GM21390 (cell line): ENCODE data around the gene PATJ.
"Not testable (repeated sequence)": the region's sequence is repeated elsewhere in the genome, so short reads cannot be mapped to it uniquely, and the experiment has no call there.

Experiments used
- ATAC-seq: cut with Tn5 transposase; IDR thresholded peaks from one replicate; pipeline ENCODE4 v1.9.1; 2021; ENCODE audit not compliant: unreplicated experiment

The PATJ gene

DNA sequence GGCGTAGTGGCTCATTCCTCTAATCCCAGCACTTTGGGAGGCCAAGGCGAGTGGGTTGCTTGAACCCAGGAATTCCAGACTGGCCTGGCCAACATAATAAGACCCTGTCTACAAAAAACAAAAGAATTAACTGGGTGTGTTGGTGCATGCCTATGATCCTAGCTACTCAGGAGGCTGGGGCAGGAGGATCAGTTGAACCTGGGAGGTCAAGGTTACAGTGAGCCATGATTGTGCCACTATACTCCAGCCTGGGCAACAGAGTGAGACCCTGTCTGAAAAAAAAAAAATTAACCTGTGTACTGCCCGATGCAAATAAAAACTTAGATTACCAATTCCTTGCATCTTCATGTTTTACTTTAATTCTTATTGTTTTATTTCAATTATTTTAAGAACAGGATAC is 193.2 kb downstream of the PATJ start:
- no peak for ATAC-seq

DNA sequence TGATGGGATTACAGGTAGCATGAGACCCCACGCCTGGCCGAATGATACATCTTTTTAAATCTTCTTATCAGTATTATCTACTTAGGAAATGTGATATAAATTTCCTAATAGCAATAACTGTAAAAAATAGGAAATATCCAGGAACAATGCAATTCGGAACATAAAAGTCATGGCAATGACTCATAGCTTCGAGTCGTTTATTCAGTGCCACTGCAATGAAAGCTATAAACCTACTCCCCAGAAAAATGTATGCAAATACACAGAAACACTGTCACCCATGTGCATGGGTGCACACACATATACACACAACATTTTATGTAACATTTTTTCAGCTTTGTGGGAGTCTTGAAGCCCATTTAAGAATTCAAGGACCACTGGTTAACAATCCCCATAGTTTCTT is 194.6 kb downstream of the PATJ start:
- ATAC-seq: no peak

DNA sequence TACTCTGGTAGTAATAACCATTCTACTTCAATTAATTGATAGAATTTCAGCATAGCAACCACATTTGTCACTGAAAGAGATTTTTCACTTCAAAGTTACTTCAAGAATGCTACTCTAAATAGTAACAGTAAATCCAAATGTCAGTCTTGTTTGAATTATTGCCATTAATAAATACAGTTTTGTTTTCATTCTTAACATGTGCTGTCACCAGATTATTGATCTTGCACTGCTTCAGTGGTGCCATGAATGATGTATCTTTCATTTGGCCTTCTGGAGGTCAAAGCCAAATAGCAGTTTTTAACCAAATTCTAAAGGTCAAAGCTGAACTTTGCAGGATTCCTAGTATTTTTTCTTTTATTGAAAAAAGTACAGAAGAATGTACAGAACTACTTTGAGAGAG is 199.5 kb downstream of the PATJ start:
- ATAC-seq: no peak

DNA sequence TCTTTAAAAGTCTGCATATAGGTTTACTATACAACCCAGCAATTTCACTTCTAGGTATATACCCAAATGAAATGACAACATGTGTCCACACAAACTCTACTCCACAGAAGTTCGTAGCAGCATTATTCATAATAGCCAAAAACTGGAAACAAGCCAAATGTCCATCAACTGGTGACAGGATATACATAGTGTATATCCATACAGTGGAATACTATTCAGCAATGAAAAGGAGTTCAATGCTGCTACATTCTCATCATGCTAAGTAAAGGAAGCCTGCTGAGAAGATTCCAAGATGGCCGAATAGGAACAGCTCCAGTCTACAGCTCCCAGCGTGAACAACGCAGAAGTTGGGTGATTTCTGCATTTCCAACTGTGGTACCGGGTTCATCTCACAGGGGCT is 200.6 kb downstream of the PATJ start:
- ATAC-seq: no peak

GRCh38 chr1:61948685-61949084 is 206.4 kb downstream of the PATJ start:
- not testable (repeated sequence) for ATAC-seq

DNA sequence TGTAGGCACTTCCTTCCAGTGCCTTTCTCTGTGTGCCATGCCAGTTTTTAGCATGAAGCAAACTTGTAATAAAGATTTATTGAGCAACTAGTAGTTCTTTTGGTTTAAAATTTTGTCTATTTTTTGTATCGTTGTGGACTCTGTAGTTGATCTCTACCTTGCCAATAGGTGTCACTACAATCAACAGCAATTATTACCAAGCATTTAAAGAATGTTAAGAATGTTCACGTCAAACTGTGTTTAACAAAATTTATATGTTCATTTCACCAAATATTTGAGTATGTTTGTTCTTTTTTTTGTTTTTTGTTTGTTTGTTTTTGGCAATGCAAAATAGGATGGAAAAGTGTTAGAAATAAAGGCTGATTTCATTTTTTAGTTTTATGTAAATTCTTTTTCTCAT is 208.1 kb downstream of the PATJ start:
- ATAC-seq: no peak

- ATAC-seq: no peak
These were observed 209.7 kb downstream of the PATJ start for GRCh38 chr1:61951731-61952580.

GRCh38 chr1:61952675-61953074 is 210.4 kb downstream of the PATJ start:
- ATAC-seq: no peak

GRCh38 chr1:61953076-61953789 is 211.0 kb downstream of the PATJ start:
- no peak for ATAC-seq

- no peak for ATAC-seq
These were observed 211.5 kb downstream of the PATJ start for GRCh38 chr1:61953790-61954150.

DNA sequence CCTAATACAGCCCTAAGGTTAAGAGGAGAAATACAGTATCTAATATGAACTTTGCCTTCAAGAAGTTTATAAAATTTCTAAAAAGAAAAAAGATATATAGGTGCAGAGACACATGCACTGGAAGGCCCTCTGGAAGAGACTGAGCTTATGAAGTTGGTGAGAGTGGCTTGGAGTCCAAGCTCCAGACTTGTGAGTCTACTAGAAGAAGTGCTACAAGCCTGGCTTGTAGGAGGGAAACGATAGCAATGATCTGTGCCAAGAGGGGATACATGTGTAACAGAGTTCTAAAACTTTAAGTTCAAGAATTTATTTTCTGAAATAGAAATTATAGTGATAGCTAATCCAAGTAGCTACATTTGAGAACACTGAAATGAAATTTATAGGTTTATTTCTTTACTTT is 213.0 kb downstream of the PATJ start:
- ATAC-seq: no peak

DNA sequence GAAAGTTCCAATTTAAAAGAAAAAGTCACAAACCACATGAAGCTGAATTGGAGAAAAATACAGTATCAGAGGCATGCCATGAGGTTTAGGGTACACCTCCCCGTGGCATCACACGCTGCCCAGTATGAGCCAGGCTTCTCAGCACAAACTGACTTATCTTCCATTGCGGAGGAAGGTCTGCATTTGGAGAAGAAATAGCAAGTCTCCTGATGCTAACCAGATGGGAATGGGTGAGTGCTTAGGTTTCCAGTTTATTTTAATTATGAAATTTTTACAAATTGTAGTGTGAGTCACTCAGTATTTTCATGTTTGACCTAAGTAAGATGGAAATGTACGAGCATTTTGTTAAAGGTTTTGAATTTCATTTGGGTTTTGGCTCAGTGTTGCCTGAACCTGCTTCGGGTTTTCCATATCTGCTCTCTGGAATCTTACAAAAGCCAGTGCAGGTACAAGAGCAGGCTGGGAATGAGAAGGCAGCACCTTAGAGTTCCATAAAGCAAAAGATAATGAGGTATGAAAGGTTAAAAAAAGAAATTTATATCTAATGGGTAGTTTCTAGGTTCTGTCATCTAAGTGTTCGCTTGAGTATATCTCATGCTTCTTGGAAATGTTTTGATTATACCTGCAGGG is 213.9 kb downstream of the PATJ start:
- no peak for ATAC-seq

DNA sequence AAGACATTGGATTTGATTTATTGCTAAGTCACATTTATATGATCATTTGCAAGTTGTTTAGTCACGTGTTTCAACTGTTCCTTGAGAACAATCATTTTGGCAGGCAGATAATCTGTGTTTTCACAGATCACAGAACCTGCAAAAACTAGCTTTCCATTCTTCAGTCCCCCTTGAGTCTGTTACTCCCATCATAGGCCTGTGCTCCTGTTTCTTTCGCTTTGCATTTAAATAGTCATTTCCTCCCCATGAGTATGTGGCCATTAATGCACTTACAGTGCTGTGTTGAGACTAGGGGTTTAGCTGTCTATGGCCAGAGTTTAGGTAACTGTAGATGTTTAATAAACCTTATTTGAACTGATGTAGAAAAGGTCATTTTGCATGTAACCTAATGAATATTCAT is 214.5 kb downstream of the PATJ start:
- no peak for ATAC-seq

GRCh38 chr1:61961009-61961408 is 218.7 kb downstream of the PATJ start:
- no peak for ATAC-seq

DNA sequence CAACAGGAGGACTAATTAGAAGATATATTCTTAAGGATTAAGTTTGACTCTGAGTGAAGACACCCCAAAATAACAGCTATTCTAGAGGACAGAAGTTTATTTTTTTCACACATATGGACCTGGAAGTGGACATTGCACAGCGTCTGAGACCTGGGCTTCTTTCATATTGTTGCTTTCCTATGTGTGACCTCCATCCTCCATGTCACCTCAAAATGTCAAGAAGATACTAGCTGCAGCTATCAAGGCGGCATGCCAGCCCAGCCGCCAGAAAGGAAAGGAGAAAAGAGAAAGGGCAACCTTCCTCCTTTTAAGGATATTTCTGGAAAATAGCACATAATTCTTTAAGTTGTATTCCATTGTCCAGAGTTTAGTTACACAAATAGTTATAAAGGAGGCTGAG is 220.4 kb downstream of the PATJ start:
- no peak for ATAC-seq

- ATAC-seq: not testable (repeated sequence)
These were observed 224.4 kb downstream of the PATJ start for GRCh38 chr1:61966450-61967225.

GRCh38 chr1:61967750-61968149 is 225.5 kb downstream of the PATJ start:
- ATAC-seq: no peak

GRCh38 chr1:61968869-61969268 is 226.6 kb downstream of the PATJ start:
- ATAC-seq: no peak

DNA sequence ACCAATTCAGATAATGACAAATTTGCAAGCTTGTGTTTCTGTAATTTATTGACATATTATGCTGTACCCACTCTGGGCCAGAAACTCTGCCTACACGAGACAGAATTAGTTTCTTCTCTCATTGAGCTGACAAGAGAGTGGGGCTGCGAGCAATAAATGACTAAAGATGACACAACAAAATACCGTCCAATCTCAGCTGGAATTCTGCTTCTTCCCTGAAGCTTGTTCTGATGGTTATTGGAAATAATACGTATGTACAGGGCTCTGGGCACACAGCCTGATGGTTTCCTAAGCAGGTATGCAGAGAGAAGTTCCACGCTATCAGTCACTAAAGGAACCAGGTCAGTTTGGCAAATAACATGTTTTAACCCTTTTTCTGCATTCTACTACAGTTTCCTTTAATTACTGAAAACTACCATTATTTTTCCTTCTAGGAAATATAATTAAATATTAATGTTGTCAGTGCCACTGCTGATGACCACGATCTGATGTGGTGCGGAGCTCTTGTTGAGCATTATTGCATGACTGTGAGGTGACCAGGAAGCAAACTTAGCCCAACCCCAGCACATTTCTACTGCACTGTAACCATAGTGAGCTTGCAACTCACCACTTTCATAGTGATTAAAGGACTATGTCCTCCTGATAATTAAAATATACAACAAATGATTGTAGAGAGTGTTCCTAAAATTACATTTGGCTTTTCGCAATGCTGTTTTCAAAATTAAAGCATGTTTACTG is 231.0 kb downstream of the PATJ start:
- no peak for ATAC-seq

- ATAC-seq: no peak
These were observed 233.4 kb downstream of the PATJ start for GRCh38 chr1:61975638-61976037.

GRCh38 chr1:61976566-61976965 is 234.3 kb downstream of the PATJ start:
- no peak for ATAC-seq
